ENCODE measurements around the gene MMP17.

The MMP17 gene

DNA sequence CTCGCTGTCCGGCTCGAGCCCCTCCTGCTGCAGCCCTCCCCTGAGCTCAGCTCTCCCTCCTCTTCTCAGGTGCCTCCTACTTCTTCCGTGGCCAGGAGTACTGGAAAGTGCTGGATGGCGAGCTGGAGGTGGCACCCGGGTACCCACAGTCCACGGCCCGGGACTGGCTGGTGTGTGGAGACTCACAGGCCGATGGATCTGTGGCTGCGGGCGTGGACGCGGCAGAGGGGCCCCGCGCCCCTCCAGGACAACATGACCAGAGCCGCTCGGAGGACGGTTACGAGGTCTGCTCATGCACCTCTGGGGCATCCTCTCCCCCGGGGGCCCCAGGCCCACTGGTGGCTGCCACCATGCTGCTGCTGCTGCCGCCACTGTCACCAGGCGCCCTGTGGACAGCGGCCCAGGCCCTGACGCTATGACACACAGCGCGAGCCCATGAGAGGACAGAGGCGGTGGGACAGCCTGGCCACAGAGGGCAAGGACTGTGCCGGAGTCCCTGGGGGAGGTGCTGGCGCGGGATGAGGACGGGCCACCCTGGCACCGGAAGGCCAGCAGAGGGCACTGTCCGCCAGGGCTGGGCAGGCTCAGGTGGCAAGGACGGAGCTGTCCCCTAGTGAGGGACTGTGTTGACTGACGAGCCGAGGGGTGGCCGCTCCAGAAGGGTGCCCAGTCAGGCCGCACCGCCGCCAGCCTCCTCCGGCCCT lies 22.8 kb downstream of the MMP17 start:
- no peak for DNase-seq (ENCODE audit: low spot score)

DNA sequence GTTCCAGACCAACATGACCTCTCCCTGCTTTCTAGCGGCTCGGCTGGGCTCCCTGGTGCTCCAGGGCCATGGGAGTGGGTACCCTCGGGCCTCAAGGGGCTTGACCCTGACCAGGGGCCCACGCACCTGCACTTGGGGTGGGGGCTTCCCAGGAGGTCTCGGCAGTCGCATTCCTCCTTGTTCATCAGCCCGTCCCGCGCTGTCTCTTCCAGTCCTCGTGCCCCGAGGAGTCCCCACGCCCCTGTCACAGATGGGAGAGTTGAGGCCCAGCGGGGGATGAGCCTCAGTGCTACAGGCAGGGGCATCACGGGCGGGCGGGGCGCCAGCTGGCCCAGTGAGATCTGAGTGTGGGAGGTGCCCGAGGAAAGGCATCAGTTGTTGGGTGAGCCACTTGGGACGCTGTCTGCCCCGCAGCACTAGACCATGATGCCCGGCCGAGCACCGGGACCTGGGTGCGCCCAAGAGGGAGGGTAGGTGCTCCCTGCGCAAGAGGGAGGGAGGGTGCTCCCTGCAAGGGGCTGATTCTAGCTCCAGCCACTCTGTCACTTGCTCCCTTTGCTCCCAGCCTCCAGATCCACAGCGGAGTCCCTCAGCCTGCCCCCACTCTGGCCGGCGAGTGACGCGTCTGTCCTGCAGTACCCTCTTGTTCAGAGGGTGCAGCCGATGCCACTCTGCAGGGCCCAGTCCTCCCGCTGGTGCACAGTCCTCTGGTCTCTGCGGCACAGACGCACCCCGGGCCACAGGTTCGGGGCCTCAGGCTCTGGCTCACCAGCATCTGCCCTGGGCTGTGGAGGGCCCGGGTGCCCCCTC lies 23.8 kb downstream of the MMP17 start:
- DNase-seq (ENCODE audit: low spot score): no peak

GRCh38 chr12:131852551-131853299 lies 24.5 kb downstream of the MMP17 start:
- no peak for DNase-seq (ENCODE audit: low spot score)

DNA sequence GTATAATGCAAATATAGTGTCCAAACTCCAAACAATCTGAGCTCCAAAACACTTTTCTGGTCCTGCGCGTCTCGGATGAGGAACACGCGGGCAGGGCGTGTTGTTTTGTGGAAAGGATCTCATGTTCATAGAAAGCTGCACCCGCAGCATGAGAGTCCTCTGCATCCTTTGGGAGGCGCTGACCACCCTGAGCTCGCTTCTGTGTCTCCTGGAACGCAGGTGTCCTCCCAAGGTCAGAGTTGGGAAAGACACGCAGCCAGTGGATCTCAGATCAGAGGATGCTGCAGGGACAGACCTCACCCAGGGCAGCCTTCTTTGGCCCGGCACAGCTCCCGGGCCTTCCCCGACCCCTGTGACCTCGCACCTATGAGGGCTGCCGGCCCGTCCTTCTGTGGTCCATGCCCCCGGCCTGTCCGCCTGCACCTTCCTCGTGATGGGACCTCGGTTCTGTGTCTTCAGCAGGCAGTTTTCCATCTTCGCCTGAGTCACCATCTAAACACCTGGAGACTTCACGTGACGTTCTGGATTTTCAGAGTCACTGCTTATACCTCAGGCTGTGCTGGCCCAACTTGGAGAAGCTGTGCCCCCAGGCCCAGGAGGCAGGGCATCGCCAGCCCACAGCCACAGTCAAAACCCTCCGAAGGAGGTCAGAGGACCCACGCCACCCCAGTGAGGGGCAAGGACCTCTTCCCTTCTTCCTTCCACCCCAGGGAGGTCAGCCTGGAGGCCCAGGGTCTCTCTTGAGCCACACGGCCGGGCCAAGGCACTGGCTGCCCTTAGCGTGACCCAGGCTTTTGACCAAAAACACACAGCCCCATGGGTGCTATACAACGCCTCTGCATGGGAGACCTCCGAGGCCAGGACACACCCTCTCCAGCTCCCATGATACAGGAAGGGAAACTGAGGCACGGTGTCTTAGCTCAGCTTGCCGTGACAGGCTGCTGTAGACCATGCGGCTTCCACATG lies 25.9 kb downstream of the MMP17 start:
- no peak for DNase-seq (ENCODE audit: low spot score)

GRCh38 chr12:131854861-131855476 lies 26.8 kb downstream of the MMP17 start:
- DNase-seq (ENCODE audit: low spot score): no peak

DNA sequence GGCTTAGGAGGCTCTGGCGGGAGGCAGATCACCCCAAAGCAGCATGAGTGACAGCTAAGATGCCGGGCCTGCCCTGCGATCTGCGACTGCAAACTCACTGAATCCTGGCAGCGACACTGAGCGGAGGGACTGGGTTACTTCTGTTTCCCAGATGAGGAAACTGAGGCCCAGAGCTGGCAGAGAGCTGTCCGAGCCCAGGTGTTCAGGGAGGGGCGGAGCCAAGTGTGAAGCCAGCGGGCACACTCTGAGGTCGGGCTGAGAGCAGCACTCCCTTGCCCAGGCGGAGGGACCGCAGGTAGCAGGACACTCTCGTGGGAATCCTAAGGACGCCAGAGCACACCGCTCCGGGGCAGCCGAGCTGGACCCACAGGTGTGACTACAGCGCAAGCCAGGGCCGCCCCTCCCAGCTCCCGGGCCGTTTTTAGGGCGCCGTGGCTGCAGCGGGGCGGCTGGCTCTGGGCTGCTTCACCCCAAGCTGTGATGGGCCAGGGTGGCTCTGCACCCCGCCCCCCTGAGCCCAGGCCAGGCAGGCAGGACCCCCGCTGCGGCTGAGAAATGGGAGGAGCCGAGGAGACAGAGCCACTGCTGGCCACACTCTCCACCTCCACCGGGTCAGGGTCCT lies 27.4 kb downstream of the MMP17 start:
- no peak for DNase-seq (ENCODE audit: low spot score)

DNA sequence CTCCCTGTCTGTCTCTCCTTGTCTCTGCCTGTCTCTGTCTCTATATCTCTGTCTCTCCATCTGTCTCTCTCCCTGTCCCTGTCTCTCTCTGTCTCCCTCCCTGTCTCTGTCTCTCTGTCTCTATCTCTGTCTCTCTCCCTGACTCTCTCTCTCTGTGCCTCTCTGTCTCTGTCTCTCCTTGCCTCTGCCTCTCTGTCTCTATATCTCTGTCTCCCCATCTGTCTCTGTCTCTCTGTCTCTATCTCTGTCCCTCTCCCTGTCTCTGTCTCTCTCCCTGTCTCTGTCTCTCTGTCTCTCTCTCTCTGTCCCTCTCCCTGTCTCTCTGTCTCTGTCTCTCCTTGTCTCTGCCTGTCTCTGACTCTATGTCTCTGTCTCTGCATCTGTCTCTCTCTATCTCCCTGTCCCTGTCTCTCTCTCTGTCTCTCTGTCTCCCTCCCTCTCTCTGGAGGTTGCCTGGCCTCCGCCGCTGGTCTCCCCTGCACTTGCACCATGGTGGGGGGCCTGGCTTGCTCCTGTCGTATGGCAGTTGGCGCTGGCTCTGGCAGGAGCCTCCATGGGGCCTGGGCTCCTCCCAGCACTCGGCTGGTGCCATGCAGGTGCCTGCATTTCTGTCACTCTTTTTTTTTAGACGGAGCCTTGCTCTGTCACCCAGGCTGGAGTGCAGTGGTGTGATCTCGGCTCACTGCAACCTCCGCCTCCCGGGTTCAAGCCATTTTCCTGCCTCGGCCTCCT lies 28.3 kb downstream of the MMP17 start:
- no peak for DNase-seq (ENCODE audit: low spot score)

- DNase-seq (ENCODE audit: low spot score): no peak
Observed at GRCh38 chr12:131857908-131858850, 30.0 kb downstream of the MMP17 start.

DNA sequence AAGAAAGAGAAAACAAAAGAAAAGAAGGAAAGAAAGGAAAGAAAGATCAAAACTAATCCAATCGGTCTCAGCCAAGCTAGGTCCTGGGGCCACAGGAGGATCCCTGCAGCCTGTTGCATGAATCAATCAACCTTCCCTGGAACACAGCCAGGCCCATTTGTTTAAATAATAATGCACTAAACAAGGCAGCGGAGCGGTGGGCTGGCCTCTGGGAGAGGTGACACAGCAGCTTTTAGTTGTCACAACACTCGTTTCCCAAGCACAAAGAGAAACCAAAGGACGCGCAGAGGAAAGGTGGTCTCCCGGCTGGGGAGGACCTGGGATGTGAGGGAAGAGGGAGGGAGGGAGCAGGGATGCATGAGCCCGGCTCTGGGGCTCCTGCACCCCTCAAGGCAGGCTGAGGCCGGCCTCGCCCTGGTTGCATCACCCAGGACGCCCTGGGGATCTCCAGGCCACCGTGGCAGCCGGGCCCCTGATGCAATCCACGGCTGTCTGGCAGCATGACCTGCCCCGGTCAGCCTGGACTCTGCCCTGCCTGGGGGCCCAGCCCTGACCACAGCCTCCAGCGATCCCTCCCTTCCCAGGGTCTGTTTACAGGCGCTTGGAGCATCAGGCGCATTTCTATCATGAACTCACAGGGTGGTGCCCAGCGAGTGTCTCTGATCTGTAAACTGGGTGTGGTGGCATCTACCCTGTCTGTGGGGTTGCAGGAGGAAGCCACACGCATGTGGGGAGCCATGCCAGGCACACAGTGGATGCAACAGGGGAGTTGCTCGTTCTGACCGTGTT lies 32.5 kb downstream of the MMP17 start:
- DNase-seq (ENCODE audit: low spot score): peak; percentile 62

GRCh38 chr12:131861261-131862083 lies 33.3 kb downstream of the MMP17 start:
- DNase-seq (ENCODE audit: low spot score): no peak

DNA sequence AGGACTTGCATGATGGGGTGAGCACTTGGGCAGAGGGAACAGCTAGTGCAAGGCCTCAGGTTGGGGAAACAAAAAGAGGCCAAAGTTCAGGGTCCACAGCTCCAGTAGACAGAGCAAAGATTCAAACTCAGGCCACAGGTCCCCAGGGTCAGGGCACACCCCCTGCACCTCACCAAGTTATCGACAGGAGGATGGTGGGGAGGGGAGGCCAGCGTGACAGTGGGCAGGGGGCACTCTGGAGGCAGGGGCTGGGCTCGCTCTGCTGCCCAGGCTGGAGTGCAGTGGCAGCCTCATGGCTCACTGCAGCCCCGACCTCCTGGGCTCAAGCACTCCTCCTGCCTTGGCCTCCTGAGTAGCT lies 33.9 kb downstream of the MMP17 start:
- no peak for DNase-seq (ENCODE audit: low spot score)

DNA sequence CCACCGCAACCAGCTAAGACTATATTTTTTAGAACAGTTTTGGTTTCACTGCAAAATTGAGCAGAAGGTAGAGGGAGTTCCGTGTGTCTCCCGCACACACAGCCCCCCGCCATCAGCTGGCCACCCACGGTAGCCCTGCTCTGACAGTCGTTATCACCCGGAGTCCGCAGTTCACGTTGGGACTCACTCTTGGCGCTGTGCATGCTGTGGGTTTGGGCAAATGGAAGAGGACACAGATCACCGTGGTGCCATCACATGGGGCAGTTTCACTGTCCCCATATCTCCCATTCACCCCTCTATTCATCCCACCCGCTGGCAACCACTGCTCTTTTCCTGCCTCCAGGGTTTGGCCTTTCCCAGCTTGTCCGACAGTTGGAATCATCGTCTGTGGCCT lies 34.4 kb downstream of the MMP17 start:
- no peak for DNase-seq (ENCODE audit: low spot score)

DNA sequence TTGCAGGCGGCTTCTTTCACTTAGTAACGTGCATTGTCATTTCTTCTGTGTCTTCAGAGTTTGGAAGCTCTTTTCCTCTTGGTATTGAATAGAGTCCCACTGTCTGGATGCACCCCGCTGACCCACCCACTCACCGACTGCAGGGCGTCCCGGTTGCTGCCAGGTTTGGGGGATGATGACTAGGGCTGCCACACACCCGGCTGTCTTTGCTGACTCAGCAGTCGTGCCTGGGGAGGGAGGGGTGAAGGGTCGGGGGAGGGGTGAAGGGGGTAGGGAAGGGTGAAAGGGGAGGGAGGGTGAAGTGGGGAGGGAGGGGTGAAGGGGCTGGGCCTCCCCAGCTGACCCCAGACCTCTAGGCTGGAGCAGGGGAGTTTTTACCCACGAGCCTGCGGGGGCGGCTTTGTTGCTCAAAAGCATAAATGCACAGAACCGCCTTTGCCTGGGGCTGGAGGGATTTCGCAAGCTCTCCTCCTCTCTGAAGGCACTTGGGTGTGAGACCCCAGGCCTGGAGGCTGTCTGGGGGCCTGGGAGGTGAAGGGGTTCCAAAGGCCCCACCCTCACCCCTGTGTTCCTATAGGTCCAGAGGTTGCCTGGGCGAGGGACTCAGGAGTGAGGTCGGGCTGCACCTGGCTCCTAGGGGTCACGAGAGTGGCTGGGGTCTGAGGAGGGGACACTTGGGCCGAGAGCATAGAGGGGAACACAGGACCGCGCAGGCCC lies 35.0 kb downstream of the MMP17 start:
- DNase-seq (ENCODE audit: low spot score): no peak

DNA sequence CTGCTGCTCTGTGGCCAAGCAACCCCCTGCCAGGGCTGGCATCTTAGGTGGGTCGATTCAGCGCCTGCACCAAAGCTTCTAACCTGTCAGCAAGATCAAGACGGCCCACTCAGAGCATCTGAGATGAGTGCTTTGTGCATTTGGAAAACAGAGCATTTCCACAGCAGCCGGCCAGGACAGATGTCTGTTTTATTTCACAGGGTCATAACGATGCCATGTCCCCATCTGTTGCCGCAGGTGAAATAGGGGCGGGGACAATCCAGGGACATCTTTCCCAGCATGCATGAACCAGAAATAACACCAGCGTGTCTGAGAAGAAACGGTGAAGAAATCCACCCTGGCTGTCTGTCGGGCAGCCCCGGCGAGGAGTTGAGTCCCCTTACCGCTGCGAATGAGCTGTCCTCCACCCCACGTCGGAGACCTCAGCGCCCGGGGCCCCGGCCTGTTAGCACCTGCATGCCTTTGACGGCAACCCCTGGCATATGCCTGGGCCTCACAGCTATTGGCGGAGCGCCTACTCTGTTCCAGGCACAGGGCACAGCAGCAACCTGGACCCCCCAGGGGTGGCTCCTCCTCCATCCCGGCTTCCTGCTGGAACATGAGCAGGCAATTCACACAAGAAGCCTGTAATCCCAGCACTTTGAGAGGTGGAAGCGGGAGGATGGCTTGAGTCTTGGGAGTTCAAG lies 35.7 kb downstream of the MMP17 start:
- no peak for DNase-seq (ENCODE audit: low spot score)

GRCh38 chr12:131864469-131864868 lies 36.3 kb downstream of the MMP17 start:
- DNase-seq (ENCODE audit: low spot score): no peak
